GM19463 (cell line): Measurements from ENCODE around the gene CDC45.

Experiments
- ATAC-seq: cut with Tn5 transposase; IDR thresholded peaks from one replicate; pipeline ENCODE4 v1.9.1; 2021; ENCODE audit warnings: mild to moderate bottlenecking, moderate library complexity; ENCODE audit not compliant: unreplicated experiment

Gene CDC45

DNA sequence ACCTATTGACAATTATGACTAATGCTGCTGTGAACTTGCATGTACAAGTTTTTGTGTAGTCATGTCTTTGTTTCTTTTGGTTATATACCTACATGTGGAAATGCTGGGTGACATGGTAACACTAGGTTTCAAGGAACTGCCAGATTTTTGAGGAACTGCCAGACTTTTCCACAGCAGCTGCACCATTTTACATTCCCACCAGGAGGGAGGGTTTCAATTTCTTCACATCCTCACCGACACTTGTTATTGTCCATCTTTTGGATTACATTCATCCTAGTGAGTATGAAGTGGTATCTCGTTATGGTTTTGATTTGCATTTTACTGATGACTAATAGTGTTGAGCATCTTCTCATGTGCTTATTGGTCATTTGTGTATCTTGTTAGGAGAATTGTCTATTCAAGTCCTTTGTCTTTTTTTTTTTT, 31.2 kb downstream of the CDC45 start:
- no peak for ATAC-seq

GRCh38 chr22:19513823-19514222, 34.1 kb downstream of the CDC45 start:
- no peak for ATAC-seq

- no peak for ATAC-seq
These were observed 35.3 kb downstream of the CDC45 start for GRCh38 chr22:19514831-19515565.

- no peak for ATAC-seq
These were observed 36.1 kb downstream of the CDC45 start for GRCh38 chr22:19515654-19516377.

DNA sequence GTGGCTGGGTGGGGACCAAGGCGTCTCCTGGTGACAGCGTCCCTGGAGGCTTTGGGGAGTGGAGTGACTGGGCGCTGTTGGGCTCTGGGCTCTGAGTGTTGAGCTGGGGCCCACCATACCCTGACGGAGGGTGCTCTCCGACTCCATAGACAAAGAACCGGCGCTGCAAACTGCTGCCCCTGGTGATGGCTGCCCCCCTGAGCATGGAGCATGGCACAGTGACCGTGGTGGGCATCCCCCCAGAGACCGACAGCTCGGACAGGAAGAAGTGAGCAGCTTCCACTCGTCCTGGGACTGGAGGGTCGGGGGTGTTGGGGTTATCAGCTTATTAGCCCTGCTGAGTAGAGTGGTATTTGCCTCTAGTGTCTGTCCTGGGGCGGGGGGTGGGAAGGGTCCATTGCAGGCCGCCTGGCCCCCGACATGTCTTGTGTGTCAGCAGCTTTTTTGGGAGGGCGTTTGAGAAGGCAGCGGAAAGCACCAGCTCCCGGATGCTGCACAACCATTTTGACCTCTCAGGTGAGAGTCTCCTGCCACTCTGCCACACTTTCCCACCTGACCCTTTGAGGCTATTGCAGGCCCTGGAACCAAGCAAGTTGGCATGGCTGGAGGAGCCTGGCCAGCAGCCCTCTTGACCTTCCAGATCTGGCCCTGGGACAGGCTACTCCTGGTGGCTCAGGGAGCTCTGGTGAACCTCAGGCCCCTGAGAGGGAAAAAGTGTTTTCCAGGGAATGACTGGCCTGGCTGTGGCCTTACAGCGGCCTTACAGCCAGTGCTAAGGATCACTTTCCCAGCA, 36.9 kb downstream of the CDC45 start:
- no peak for ATAC-seq

GRCh38 chr22:19517171-19517500, 37.4 kb downstream of the CDC45 start:
- ATAC-seq, result no peak

- ATAC-seq, result no peak
These were observed 38.3 kb downstream of the CDC45 start for GRCh38 chr22:19517919-19518611.

DNA sequence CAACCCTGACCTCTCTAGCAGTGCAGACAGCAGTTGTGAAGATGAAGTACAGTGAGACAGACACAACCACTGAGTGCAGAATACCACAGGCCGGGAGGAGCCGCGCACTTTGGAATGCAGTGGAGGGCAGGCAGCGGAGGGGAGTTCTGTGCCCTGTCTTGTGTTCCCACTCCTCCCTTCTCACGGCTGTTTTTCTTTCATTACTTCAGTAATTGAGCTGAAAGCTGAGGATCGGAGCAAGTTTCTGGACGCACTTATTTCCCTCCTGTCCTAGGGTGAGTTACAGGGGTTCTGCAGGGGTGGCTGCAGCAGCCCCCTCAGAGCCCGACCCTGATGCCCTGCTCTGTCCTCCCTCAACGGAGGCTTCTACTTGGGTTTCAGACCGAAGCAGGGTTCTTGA, 38.9 kb downstream of the CDC45 start:
- ATAC-seq, result no peak

DNA sequence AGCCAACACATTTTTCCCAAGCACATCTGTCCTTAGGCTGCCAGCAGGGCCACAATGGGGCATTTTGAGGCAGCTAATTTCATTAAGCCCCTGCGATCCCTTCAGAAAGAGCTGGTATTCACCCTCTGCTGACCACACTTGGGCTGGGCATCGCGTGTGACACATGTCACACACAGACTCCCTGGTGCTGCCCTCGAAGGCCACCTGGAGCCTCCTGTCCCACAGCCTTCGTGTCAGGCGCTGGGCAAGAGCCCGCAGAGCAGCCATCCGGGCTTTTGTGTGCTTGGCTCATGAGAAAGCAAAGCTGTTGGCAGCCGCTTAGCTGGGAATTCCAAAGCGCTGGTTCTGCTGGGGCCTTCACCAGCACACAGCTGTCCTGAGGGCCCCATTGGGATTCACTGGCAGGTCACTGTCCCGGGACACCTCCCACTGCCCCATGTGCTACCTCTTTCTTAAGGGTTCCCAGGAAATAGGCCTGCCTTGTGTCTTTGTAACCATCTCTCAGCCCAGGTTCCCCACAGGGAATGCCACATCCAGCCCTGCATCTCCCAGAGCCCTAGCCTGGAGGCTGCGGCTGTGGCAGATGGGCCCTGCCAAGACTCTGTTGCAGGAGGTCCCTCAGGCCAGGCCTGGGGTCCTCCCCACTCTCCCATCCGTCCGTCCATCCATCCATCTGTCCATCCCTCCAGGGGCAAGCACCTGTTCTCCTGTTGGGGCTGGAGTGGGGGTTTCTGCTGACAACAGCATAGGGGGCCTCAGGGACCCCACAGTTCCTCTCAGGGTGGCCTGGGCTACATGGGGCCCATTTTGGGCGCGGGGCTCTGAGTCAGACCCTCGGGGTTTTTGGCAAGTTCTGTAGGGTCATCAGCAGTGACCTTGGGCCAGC, 39.6 kb downstream of the CDC45 start:
- no peak for ATAC-seq

DNA sequence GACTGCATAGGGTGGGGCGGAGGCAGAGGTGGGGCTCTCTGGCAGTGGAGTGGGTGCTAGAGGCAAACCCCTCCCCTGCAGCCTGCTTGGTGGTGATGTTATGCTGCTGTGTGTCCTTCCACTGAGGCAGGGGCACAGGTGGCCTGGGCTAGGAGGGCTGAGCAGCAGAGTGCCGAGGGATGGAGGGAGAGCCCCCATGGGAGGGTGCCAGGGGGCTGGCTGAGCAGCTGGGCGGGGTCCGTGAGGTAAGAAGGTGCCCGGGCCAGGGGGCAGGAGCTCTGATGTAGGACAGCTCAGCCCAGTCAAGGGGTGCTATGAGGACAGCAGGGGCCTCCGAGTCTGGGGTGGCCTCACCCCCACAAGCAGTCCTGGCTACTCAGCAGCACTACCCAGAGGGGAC, 40.3 kb downstream of the CDC45 start:
- no peak for ATAC-seq

DNA sequence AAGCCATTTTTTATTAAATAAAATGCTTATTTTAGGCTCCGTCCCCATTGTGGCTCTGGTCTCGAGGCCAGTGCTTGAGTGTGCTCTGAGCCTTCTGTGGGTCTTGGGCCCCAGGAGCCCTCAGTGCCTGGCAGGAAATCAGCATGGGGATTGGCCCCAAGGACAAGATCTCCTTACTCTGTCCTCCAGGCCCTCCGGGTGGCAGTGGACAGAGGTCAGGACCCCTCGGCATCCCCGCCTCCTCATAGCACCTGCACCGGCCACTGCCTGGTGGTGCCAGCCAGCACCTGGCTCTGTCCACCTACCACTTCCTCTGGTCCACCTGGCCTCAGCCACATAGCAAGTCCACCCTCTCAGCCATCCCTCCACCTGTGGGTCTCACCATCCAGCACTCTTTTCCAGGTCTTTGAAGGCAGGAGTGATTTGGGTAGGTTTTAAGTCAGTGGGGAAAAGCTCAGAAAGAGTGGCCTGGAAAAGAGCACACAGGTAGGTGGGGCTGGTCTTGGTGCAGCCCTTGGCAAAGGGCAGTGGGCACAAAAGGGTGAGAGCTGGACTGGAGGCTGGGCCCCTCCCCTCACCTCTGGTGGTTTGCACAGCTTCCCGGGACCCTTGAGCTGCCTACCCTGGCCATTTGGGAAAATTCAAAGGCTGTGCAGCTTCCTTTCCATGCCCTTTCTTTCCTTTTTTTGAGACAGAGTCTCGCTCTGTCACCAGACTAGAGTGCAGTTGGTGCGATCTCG, 41.0 kb downstream of the CDC45 start:
- ATAC-seq, result no peak

DNA sequence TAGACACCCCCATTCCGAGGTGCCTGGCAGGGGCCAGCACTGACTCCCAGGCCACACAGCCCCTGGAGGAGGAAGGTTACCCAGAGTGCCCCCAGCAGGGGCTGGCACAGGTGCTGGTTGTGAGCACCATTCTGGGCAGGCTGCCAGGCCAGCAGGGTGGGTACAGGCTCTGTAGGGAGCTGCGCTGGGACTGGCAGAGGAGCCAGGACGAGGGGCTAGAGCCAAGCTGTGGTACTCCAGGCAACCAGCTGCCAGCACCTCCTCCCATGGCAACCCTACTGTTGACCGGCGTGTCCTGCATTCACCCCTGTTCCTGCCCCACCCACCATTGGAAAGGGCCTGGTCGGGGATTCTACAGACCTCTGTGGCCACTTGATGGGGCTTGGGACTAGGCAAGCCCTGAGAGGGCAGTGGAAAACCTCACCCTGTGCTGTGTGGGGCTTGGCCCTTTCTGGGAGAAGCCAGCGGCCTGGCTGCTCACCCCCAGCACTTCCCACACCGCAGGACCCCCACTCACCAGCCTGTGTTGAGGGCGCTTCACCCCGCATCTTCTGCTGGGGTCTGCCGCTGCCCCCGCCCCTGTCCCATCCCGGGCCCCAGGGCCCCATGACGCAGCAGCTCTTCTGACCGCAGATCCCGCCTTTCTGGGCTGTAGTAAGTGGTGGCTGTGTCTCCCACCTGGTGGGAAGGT, 42.6 kb downstream of the CDC45 start:
- no peak for ATAC-seq

GRCh38 chr22:19522881-19523239, 43.1 kb downstream of the CDC45 start:
- ATAC-seq, result no peak

DNA sequence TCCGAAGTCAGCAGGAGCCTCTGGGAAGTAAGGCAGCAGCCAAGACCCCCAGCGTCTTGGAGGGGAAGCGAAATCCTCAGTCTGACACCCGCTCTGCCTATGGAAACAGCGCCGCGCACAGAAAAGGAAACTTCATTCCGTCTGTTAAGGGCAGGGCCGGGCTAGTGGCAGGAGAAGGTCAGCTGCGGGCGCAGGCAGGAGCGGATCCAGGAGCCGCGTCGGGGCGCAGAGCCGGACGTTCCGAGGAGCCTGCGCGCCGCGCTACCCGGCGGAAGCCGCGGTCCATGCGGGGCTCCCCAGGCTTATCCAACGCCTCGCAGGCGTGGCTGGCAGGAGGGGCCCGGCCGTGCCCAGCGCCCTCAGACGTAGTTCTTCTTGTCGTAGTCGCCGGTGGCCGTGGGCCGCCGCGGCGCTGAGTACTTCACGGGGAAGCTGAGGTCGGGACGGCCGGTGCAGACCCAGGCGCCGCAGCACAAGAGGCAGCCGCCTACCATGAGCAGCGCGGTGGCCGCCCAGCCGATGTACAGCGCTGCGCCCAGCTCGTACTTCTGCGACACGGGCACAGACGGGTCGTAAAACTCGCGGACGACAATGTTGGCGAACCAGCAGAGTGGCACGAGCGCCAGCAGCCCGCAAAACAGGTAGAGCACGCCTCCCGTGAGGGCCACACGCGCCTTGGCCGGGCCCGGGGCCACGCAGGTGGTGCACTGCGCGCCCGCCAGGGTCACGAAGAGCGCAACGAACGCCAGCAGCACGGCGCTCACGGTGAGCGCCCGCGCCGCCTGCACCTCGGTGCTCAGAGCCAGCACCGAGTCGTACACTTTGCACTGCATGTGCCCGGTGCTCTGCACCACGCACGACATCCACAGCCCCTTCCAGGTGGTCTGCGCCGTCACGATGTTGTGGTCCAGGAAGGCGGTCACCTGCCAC, 43.8 kb downstream of the CDC45 start:
- ATAC-seq, result no peak

DNA sequence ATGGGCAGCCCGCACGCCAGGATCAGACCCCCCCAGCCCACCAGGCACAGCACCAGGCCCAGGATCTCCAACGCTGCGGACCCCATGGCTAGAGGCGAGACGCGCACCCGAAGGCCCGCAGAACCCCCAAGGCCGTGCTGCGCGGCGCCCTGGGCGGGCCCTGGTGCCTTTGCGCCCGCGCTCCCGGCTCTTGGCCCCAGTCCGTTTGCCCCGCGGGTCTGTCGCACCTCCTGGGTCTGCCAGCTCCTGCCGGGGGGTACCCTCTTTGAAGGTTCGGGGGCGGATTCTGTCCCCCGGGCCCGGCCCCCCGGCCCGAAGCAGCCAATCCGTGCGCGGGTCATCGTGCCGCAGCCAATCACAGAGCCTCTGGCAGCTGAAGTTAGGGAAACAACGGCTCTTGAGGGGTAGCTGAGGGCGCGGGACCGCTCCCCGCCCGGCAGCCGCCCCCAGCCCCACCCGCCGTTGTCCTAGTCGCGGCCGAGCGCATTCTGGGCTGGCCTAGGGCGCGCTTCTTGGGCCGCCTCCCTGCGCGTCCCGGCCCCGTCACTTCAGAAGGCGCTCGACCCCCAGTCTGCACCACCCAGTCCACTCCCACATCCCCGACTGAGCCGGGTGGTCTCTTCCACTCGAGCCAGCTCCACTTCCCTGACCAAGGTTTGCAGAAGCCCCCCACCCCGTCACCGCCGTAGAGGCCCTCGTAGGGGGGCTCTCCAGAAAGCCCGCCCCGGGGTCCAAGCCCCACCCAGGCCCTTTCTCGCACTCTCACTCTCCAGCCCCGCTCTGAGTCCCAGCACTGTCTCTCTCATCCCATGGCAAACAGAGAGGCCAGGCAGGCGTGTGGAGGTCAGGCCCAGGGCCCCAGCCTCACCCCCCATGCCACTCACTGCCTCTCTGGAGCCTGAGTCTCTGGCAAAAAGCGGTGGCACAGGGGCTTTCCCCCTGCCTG, 44.7 kb downstream of the CDC45 start, which contains the start of gene CLDN5:
CLDN5 (minus strand) TSS at position 241 of the 946 bp plus-strand sequence; CDS start at position 86, 155 bp downstream.
- no peak for ATAC-seq

DNA sequence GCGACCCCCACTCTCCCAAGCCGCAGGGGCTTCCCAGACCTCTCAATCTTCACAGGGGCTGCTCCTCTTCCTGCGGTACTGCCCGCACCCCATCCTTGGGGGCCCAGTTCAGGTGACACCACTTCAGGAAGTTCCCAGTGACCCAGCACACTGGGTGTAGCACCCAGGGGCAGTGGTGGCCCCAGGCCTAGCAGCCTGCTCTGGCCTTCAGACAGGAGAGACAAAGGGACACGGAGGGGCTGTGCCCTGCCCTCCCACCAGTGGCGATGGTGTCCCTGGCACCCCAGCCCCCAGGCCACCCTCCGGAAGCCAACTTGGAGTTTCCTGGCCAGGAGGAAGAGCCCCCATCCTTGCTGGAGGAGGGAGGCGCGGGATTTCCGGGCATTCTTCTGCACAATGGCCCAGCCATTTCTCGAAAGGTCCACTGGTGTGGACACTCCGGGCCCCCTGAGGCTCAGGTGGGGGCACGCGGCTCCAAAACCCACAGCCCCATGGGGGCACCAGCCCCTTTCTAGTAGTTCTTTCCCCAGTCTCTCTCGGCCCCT, 45.5 kb downstream of the CDC45 start:
- ATAC-seq, result no peak
